GM19397 (cell line): Measurements from ENCODE around the gene HSPB9.

Source experiments
- ATAC-seq: cut with Tn5 transposase; IDR thresholded peaks from one replicate; pipeline ENCODE4 v1.9.1; 2021; ENCODE audit warnings: mild to moderate bottlenecking, moderate library complexity; ENCODE audit not compliant: unreplicated experiment

HSPB9 gene

DNA sequence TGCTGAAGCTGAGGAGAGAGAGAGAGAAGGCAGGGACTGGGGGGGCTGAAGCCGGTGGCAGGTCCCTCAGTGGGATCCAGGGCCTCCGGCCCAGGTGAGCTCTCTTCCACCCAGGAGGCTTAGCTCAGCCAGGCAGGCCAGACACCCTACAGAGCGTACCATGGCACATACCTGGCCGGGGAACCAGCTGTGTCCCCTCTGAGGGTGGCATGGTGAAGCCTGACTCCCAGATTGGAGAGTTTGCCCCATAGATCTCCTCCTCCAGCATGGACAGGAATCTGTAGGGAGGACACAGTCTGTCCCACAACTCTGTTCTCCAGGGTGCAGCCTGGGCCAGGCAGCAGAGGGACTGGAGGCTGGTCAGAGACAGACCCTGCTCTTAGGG, 4.5 kb upstream of the HSPB9 start:
- ATAC-seq, result no peak

DNA sequence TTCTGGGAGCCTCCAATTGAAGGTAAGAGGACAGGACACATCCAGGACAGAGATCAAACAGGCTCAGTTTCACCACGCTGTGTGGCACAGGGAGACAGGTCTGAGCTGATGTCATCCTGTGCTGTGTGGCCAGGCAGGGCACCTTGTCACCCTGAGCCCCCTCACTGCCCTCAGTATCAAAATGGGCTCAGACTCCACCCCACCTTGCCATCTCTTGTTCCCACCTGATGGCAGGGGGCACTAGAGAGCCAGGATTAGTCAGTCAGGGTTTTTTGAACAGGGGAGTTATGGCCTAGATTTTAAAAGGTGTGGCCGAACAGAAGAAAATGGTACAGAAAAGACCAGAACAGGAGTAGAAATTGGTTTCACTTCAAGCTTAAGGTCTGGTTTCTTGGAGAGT, 4.1 kb upstream of the HSPB9 start:
- ATAC-seq, result no peak

DNA sequence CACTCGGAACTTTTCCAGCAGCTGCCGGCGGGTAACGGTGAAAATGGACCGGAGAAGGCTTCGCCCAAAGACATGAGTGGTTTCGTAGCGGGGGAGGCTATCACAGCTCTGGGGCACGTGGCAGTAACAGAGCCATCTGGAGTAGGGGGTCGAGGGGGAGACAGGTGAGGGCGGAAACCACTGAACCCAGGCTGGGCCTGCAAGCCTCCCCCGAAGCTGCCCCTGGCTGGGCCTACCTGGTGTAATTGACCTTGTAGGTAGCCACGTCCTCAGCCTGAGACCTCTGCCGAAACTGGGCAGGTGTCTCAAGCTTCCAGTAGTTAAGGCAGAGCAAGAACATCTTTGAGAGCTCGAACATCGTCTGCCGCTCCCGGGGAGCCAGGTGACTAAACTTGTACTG, 3.3 kb upstream of the HSPB9 start:
- ATAC-seq, result no peak

- no peak for ATAC-seq
Measured at GRCh38 chr17:42120161-42120769, 2.3 kb upstream of the HSPB9 start.

DNA sequence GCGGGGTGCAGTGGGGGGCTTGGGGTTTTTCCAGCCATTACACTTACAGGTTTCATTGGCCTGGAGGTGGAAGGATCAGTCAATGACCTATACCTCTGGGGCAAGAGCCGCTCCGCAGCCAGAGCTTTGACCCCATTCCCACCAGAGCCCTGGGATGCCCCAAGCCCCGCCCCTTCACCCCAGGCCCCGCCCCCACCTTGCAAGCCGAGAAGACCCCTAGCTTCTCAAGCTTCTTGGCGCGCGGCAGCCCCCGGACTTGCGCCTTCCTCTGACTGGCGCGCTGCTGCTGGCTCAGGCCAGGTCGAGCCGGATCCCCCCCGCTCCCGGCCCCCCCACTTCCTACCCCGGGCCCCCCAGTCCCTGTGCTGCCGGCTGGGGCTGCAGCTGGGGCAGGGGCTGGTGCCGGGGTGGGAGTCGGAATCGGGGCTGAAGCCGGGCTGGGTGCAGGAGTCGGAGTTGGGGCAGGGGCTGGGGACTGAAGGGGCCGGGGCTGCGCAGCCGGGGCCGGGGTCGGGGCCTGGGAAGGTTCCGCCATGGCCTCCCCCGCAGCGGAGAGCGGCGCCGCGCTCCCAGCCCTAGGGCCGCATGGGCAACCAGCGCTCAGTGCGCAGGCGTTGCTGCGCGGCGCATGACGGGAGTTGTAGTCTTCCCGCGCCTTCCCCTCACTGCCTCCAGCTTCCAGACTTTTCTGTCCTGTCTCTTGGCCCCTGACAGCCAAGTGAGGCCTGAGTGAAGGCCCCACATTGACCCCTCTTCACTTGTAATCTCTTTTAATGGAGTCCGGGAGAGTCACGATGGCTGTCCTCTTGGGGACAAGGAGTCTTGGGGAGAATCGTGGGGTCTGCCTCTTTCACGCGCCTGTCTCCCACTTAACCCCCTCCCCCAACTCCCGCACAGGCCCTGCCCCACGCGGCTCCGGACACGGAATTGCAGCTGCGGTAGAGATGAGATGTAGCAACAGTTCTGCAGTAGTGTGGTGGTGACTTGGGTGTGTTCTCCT, 1.5 kb upstream of the HSPB9 start, which contains the start of gene KAT2A:
TSS of gene KAT2A (minus strand) at position 598 of the 1,000 bp plus-strand sequence. CDS start at position 535, 63 bp downstream.
- ATAC-seq, result peak; percentile 75

DNA sequence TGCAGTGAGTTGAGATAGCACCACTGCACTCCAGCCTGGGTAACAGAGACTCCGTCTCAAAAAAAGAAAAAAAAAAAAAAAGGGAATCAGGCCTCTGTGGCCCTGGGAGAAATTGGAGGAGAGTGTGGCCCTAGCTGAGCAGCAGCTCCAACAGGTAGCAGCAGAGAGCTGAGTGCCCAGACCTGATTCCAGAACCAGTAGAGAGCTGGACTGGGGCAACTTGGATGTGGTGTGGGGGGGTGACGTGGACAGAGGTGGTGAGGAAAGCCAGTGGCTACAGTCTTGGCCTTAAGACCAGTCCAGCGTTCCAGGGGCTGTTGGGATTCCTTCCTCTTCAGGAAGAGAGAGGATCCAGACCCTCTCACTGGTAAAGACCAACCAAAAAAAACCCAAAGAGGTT, 1.7 kb downstream of the HSPB9 start:
- no peak for ATAC-seq

GRCh38 chr17:42125565-42125964, 3.0 kb downstream of the HSPB9 start:
- ATAC-seq, result no peak

DNA sequence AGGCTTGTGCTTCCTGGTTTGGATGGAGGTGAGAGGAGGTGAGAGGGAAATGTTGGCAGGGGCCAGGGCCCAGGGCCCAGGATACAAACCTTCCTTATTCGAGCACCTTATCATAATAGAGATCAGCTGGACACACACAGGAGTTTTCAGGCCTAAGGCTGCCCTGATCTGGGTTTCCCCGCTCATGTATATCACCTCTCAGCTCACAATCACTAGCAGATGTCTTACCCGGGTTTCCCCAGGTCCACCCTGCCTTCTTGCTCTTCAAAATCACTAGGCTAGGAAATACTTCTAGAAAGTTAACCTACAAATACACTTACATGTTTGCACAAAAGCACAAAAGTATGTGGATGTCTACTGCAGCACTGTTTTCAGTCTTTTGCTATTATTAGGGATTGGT, 4.2 kb downstream of the HSPB9 start:
- no peak for ATAC-seq

DNA sequence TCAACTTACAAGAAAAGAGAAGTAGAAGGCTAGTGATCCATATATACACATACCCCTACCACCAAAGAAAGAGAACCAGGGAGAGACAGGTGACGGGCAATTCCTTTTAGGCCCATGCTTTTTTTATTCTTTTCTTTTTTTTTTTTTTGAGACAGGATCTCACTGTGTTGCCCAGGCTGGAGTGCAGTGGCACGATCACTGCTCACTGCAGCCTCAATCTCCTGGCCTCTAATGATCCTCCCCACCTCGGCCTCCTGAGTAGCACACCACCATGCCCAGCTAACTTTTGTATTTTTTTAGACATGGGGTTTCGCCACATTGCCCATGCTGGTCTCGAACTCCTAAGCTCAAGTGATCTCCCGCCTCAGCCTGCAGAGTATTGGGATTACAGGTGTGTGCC, 4.8 kb downstream of the HSPB9 start:
- no peak for ATAC-seq

GRCh38 chr17:42129109-42129837, 6.7 kb downstream of the HSPB9 start:
- ATAC-seq, result no peak

GRCh38 chr17:42130310-42130936, 7.8 kb downstream of the HSPB9 start:
- no peak for ATAC-seq

GRCh38 chr17:42131232-42131631, 8.6 kb downstream of the HSPB9 start:
- ATAC-seq, result no peak

- no peak for ATAC-seq
Measured at GRCh38 chr17:42131981-42132432, 9.4 kb downstream of the HSPB9 start.

- ATAC-seq, result peak; percentile 24
Measured at GRCh38 chr17:42132941-42133340, 10.3 kb downstream of the HSPB9 start.

GRCh38 chr17:42133461-42134041, 10.9 kb downstream of the HSPB9 start:
- ATAC-seq, result peak; percentile 78

DNA sequence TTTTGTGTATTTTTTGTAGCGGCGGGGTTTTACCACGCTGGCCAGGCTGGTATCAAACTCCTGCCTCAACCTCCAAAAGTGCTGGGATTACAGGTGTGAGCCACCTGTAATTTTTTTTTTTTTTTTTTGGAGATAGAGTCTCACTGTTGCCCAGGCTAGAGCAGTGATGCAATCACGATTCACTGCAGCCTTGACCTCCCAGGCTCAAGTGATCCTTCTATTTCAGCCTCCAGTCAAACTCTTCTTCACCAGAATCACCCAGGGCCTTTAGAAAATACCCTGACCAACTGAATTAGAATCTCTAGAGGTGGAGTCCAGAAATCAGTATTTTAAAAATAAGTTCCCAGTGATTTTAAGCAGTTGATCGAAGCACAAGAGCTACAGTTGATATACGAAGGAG, 12.5 kb downstream of the HSPB9 start:
- ATAC-seq, result no peak

DNA sequence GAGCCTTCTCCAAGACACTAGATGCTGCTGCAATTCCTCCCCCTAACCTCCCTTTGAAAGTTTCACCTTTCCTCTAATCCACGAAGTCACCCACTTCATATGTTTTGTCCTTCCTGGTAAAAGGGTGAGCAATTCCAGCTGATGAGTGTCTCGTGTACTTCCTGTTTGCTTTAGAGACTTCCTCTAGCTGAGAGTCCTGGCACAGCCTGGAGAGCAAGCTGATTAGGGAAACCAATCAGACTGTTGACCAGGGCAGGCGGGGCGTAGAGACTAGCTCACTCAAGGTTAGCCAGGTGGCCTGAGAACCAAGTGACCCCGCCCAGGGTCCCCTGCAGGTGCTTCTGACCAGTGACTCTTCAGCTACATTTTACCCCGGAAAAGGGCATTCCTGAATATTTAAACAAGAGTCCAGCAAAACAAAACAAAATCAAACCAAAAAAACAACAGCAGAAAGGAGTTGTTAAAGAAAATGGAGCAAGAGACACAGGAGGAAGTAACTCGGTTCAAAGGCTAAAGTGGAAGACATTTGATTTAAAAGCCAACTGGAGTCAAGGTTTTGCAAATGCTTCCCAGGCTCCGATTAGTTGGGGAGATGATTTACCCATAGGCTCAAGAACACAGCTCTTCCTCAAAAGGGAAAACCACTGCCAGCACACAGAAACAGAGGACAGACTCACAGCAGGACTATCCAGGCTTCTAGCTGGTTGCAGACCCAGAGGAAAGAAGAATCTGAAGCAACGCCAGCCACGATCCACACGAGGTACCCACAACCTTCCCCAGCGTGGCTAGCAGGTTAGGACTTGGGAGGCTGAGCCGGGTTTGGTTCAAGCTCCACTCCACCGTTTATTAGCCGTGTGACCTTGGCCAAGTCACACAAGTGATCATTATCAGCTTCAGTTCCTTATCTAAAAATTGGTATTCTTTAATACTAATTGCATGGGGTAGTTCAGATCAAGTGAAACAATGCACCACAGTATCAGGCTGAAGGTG, 13.4 kb downstream of the HSPB9 start:
- no peak for ATAC-seq

- ATAC-seq, result no peak
Measured at GRCh38 chr17:42136654-42137051, 14.0 kb downstream of the HSPB9 start.

- ATAC-seq, result no peak
Measured at GRCh38 chr17:42138749-42139492, 16.3 kb downstream of the HSPB9 start.
